HL-60/S4 (cell line): ENCODE results near the gene LCN6.
"Not testable (repeated sequence)": the region's sequence is repeated elsewhere in the genome, so short reads cannot be mapped to it uniquely, and the experiment has no call there.

Source experiments
- in situ Hi-C: fragments of 300-500 bp; cut with MboI; formaldehyde crosslinking; loops from 2 replicates; pipeline ENCODE4 v1.14.3; 2022; ENCODE audit warnings: low sequenced_read_pairs

Gene LCN6

GRCh38 chr9:136714096-136714892, 34.0 kb downstream of the LCN6 start:
- in situ Hi-C loops: no loop called here

GRCh38 chr9:136713550-136713949, 34.8 kb downstream of the LCN6 start:
- in situ Hi-C loops: no loop called here

GRCh38 chr9:136712690-136713544, 35.4 kb downstream of the LCN6 start:
- in situ Hi-C loops: no loop called here

GRCh38 chr9:136711751-136712689, 36.3 kb downstream of the LCN6 start, which contains the start of gene DIPK1B:
DIPK1B (plus strand) TSS chr9:136712572; CDS start chr9:136712666, 94 bp downstream.
- in situ Hi-C loops: no loop called here

GRCh38 chr9:136711219-136711648, 37.1 kb downstream of the LCN6 start:
- in situ Hi-C loops: not testable (repeated sequence)

- in situ Hi-C loops: no loop called here
Observed at GRCh38 chr9:136710543-136710942, 37.8 kb downstream of the LCN6 start.

- in situ Hi-C loops: no loop called here
Observed at GRCh38 chr9:136709454-136710109, 38.7 kb downstream of the LCN6 start.

- in situ Hi-C loops: no loop called here
Observed at GRCh38 chr9:136707849-136708517, 40.3 kb downstream of the LCN6 start.

GRCh38 chr9:136707011-136707410, 41.3 kb downstream of the LCN6 start:
- in situ Hi-C loops: no loop called here

- in situ Hi-C loops: no loop called here
Observed at GRCh38 chr9:136705564-136705963, 42.8 kb downstream of the LCN6 start.

- in situ Hi-C loops: not testable (repeated sequence)
Observed at GRCh38 chr9:136704741-136705140, 43.6 kb downstream of the LCN6 start.

GRCh38 chr9:136703276-136703860, 45.0 kb downstream of the LCN6 start:
- in situ Hi-C loops: no loop called here

GRCh38 chr9:136701668-136702053, 46.7 kb downstream of the LCN6 start:
- in situ Hi-C loops: no loop called here

GRCh38 chr9:136700959-136701667, 47.2 kb downstream of the LCN6 start:
- in situ Hi-C loops: no loop called here

GRCh38 chr9:136700304-136700703, 48.0 kb downstream of the LCN6 start:
- in situ Hi-C loops: no loop called here

- in situ Hi-C loops: no loop called here
Observed at GRCh38 chr9:136698635-136699246, 49.6 kb downstream of the LCN6 start.

GRCh38 chr9:136697821-136698526, 50.4 kb downstream of the LCN6 start:
- in situ Hi-C loops: no loop called here
